Loucy (cell line): Measurements from ENCODE around the gene HADHB.

Experiments
- H2AFZ ChIP-seq: fragments of 200-600 bp; sonication (generic); 2 replicates; pipeline ENCODE4 v1.6.0; 2016; ENCODE audit warnings: antibody characterized with exemption, mild to moderate bottlenecking, low read length, moderate library complexity
- H3F3A ChIP-seq: fragments of 200-600 bp; 2 replicates; pipeline ENCODE4 v1.6.0; 2016; ENCODE audit warnings: antibody characterized with exemption, low read depth, mild to moderate bottlenecking
- H3K27me3 ChIP-seq: fragments of 200-600 bp; sonication (generic); 2 replicates; pipeline ENCODE4 v1.6.1; 2014; ENCODE audit warnings: low read length, mild to moderate bottlenecking; ENCODE audit not compliant: insufficient read depth, poor library complexity, severe bottlenecking
- H3K36me3 ChIP-seq: fragments of 200-600 bp; sonication (generic); 2 replicates; pipeline ENCODE4 v1.6.1; 2016; ENCODE audit warnings: low read length; ENCODE audit not compliant: insufficient read depth
- H3K4me1 ChIP-seq: fragments of 200-600 bp; sonication (generic); 2 replicates; pipeline ENCODE4 v1.5.1; 2014; ENCODE audit warnings: low read length, mild to moderate bottlenecking; ENCODE audit not compliant: insufficient read depth, poor library complexity, severe bottlenecking
- H3K4me2 ChIP-seq: fragments of 200-600 bp; sonication (generic); 2 replicates; pipeline ENCODE4 v1.6.0; 2014; ENCODE audit warnings: antibody characterized with exemption, low read length, low read depth, mild to moderate bottlenecking; ENCODE audit not compliant: poor library complexity, severe bottlenecking
- H3K4me3 ChIP-seq: fragments of 200-600 bp; sonication (generic); 2 replicates; pipeline ENCODE4 v1.5.1; 2014; ENCODE audit warnings: low read length, mild to moderate bottlenecking, mixed read lengths; ENCODE audit not compliant: poor library complexity, severe bottlenecking
- H3K79me2 ChIP-seq: fragments of 200-600 bp; sonication (generic); 2 replicates; pipeline ENCODE4 v1.6.1; 2014; ENCODE audit warnings: low read length; ENCODE audit not compliant: insufficient read depth
- H3K9ac ChIP-seq: fragments of 200-600 bp; sonication (generic); 2 replicates; pipeline ENCODE4 v1.6.0; 2014; ENCODE audit warnings: mild to moderate bottlenecking, low read depth, low read length, moderate library complexity; ENCODE audit not compliant: poor library complexity, severe bottlenecking
- H3K9me2 ChIP-seq: fragments of 200-600 bp; sonication (generic); replicated peaks from 2 replicates; pipeline ENCODE4 v1.6.1; 2016; ENCODE audit warnings: low read depth, low read length, mixed read lengths
- H3K9me3 ChIP-seq: fragments of 200-600 bp; sonication (generic); 2 replicates; pipeline ENCODE4 v1.6.1; 2014; ENCODE audit warnings: mild to moderate bottlenecking, antibody characterized with exemption, low read length, low read depth; ENCODE audit not compliant: insufficient read depth
- H4K20me1 ChIP-seq: fragments of 200-600 bp; sonication (generic); 2 replicates; pipeline ENCODE4 v1.6.0; 2014; ENCODE audit warnings: antibody characterized with exemption, low read length, mild to moderate bottlenecking; ENCODE audit not compliant: insufficient read depth, poor library complexity, severe bottlenecking
- EZH2phosphoT487 ChIP-seq: fragments of 200-600 bp; IDR thresholded peaks from 2 replicates; pipeline ENCODE4 v1.6.1; 2018; ENCODE audit warnings: antibody characterized with exemption, mild to moderate bottlenecking, moderate library complexity, borderline replicate concordance
- TF ChIP-seq, protein P1 (sequence below): fragments of 200-600 bp; sonication (generic); conservative IDR thresholded peaks from 2 replicates; pipeline ENCODE4 v1.5.1; 2014; ENCODE audit warnings: mild to moderate bottlenecking, antibody characterized with exemption, low read length

Gene HADHB

DNA sequence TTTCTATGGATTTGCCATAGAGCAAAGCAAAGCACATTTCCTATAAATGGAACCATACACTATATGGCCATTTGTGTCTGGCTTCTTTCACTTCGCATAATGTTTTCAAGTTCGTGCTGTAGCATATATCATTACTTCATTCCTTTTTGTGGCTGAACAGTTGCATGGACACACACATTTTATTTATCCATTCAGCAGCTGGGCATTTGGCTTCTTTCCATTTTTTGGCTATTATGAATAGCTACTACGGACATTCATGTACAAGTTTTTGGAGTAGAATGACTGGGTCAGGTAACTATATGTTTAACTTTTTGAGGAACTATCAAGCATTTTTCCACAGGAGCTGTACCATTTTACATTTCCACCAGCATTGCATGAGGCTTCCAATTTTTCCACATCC lies 90.5 kb downstream of the HADHB start:
- TF ChIP-seq EZH2phosphoT487 = no peak
- TF ChIP-seq, protein P1, sequence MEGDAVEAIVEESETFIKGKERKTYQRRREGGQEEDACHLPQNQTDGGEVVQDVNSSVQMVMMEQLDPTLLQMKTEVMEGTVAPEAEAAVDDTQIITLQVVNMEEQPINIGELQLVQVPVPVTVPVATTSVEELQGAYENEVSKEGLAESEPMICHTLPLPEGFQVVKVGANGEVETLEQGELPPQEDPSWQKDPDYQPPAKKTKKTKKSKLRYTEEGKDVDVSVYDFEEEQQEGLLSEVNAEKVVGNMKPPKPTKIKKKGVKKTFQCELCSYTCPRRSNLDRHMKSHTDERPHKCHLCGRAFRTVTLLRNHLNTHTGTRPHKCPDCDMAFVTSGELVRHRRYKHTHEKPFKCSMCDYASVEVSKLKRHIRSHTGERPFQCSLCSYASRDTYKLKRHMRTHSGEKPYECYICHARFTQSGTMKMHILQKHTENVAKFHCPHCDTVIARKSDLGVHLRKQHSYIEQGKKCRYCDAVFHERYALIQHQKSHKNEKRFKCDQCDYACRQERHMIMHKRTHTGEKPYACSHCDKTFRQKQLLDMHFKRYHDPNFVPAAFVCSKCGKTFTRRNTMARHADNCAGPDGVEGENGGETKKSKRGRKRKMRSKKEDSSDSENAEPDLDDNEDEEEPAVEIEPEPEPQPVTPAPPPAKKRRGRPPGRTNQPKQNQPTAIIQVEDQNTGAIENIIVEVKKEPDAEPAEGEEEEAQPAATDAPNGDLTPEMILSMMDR = no peak
- Histone ChIP-seq H3K79me2 (no peaks in the 10 kb centered on the region), H3K9me3 (no peaks in the 10 kb centered on the region), H3K36me3 (no peaks in the 10 kb centered on the region), H3K27me3 (no peaks in the 10 kb centered on the region), H3K4me1 (peaks cover 8% of the 10 kb centered on the region), H3K9me2 (no peaks in the 10 kb centered on the region), H3K4me3 (no peak overlapping the region), H3F3A (no peaks in the 10 kb centered on the region), H3K4me2 (no peak overlapping the region), H3K9ac (no peak overlapping the region), H2AFZ (no peak overlapping the region), H4K20me1 (no peaks in the 10 kb centered on the region)

DNA sequence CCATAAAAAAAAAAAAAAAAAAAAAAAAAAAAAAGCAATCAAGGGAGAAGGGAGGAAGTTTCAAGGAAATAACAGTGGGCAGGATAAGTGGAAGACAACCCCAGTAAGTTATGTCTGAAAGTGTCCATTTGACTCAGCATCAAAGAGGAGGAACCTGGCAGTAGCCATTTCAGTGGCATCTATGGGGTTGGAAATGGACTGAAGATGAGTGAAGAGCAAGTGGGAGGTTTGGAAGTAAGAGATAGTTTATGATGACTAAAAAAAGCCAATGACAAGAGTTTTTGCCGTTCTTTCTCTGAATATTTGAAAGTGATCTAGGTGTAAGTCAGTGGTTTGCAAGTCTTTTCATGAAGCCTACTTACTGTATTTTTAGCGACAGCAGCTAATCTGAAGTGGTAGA lies 92.0 kb downstream of the HADHB start:
- Histone ChIP-seq H3K9me3 (no peaks in the 10 kb centered on the region), H3K9me2 (no peaks in the 10 kb centered on the region), H3K27me3 (no peaks in the 10 kb centered on the region), H2AFZ (no peak overlapping the region), H3K36me3 (no peaks in the 10 kb centered on the region), H3K4me2 (no peak overlapping the region), H3F3A (no peaks in the 10 kb centered on the region), H4K20me1 (no peaks in the 10 kb centered on the region), H3K4me3 (no peak overlapping the region), H3K9ac (no peak overlapping the region), H3K4me1 (peaks cover 3% of the 10 kb centered on the region), H3K79me2 (no peaks in the 10 kb centered on the region)
- TF ChIP-seq EZH2phosphoT487 = no peak
- TF ChIP-seq, protein P1 = no peak

DNA sequence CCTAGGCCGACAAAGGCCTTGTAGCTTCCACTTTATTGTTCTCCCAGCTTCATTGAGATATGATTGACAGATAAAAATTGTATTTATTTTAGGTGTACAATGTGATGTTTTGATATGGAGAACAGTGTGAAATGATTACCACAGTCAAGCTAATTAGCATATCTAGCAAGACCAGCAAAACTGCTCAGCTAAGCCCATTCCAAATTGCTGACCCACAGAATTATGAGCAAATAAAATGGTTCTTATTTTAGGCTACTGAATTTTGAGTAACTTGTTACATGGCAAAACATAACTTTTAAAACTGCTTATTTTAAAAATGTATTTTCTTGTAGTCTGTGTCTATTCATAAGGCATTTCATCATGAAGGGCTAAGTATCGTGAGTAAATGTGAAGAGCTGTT lies 92.6 kb downstream of the HADHB start:
- H3K9ac ChIP-seq = no peak overlapping the region
- H3K9me3 ChIP-seq = no peaks in the 10 kb centered on the region
- no peaks in the 10 kb centered on the region for H3F3A ChIP-seq
- no peaks in the 10 kb centered on the region for H3K36me3 ChIP-seq
- H3K9me2 ChIP-seq = no peaks in the 10 kb centered on the region
- no peaks in the 10 kb centered on the region for H3K27me3 ChIP-seq
- H3K4me1 ChIP-seq = peaks cover 3% of the 10 kb centered on the region
- no peaks in the 10 kb centered on the region for H3K79me2 ChIP-seq
- H4K20me1 ChIP-seq = no peaks in the 10 kb centered on the region
- TF ChIP-seq EZH2phosphoT487 = no peak
- TF ChIP-seq, protein P1 = no peak
- no peak overlapping the region for H2AFZ ChIP-seq
- no peak overlapping the region for H3K4me3 ChIP-seq
- H3K4me2 ChIP-seq = no peak overlapping the region
